Measurements from ENCODE around the gene IL6. TPM values are rescaled to one million over a fixed set of nuclear protein-coding genes. Genes with fewer than 3 reads are reported as not detected.

Gene IL6
- total and polyA plus RNA-seq, 10 of the 15 experiments (the other 5 are each of a cell fraction or from before 2014, with no cell fraction given): not detected

GRCh38 chr7:22731766-22732165 lies 4.8 kb downstream of the IL6 start (continued):
- TF ChIP-seq PML (IDR thresholded peaks at IDR 0.05; ENCODE audit: low read length): no peak

- H3K9me3 ChIP-seq (replicated peaks; ENCODE audit: control insufficient read depth, insufficient read depth, low read length): no peaks in the 10 kb centered on the region; the same call in 2 of the 3 replicates
- no peak for DNase-seq (ENCODE audit: low read depth, low spot score)
- H3K27ac ChIP-seq (ENCODE audit: control insufficient read depth, insufficient read depth): no peak overlapping the region
- H3K79me2 ChIP-seq (ENCODE audit: control insufficient read depth, insufficient read depth, low read length): no peaks in the 10 kb centered on the region
- ChIA-PET CTCF (interaction anchor here (0.6 to 4.1 kb wide), 4 partner anchors 55 to 324 kb away, joined by 3 to 29 read pairs (median 4); no protein-coding TSS in a partner anchor), SMC1A (ENCODE audit: uncharacterized antibody, unreplicated experiment) (interaction anchor here (0.6 to 1.3 kb wide), 3 partner anchors 8 to 231 kb away, joined by 3 read pairs; no protein-coding TSS in a partner anchor), POLR2A (no interaction called here), RAD21 (ENCODE audit: unreplicated experiment) (no interaction called here)
- peaks cover 0 to 5% of the 10 kb centered on the region in 2 experiments; a peak in 2 of 4 replicates for H3K27me3 ChIP-seq (replicated peaks in 1 of 2; ENCODE audit: control insufficient read depth in 2 of 2, insufficient read depth in 2 of 2, low read length in 1 of 2)
- no peak overlapping the region for H3K4me3 ChIP-seq
- in situ Hi-C loops (cut with MboI): loop anchor here (25.0 kb wide), 1 partner anchor 620 kb away; no protein-coding TSS in a partner anchor
- no peaks in the 10 kb centered on the region for H3K36me3 ChIP-seq (ENCODE audit: control insufficient read depth in 2 of 2, insufficient read depth in 2 of 2, low read length in 1 of 2)
- no peak for FAIRE-seq
- no TSS peak for BruUV-seq (replicated peaks)
- 58% methylated on average over 4 of the region's 4 CpGs for WGBS (ENCODE audit: insufficient coverage, insufficient replicate concordance, low lambda C conversion rate, missing lambda C conversion rate)
- intact Hi-C loops (cut with micrococcal nuclease; ENCODE audit: unreplicated experiment): no loop called here
- no peaks in the 10 kb centered on the region for H4K20me1 ChIP-seq (ENCODE audit: control insufficient read depth, insufficient read depth)
- H3K4me1 ChIP-seq (ENCODE audit: control insufficient read depth, insufficient read depth, low read length): no peaks in the 10 kb centered on the region; the same call in 1 of the 2 replicates
- no peak overlapping the region for H2AFZ ChIP-seq (ENCODE audit: control insufficient read depth, low read depth, low read length)
- no peak for ATAC-seq
- no peak overlapping the region for H3K4me2 ChIP-seq (ENCODE audit: control insufficient read depth, insufficient read depth)
- H3K9ac ChIP-seq (ENCODE audit: control insufficient read depth, insufficient read depth, low read length): no peak overlapping the region
- TF ChIP-seq CEBPZ (IDR thresholded peaks at IDR 0.05; ENCODE audit: low read depth, low read length) (no peak), CTCF (IDR thresholded peaks at IDR 0.05 in 2 of 3, conservative IDR thresholded peaks at IDR 0.05 in 1 of 3; ENCODE audit: control insufficient read depth in 2 of 3, extremely low read depth in 1 of 3, insufficient read depth in 1 of 3, low read depth in 3 of 3, low read length in 3 of 3) (peak in 2 of 3 experiments; percentile 18 to 26; a peak in 2 of 6 replicates), RAD21 (IDR thresholded peaks at IDR 0.05; ENCODE audit: insufficient read depth, low read depth, low read length) (peak; percentile 20; the same call in 1 of the 2 replicates)
Measured at GRCh38 chr7:22732556-22733126, 5.6 kb downstream of the IL6 start.
